ENCODE data around the gene ADAM10.

Gene ADAM10

GRCh38 chr15:58556028-58556361 lies 193.5 kb downstream of the ADAM10 start:
- DNase-seq (ENCODE audit: extremely low read depth in 1 of 2, low read depth in 1 of 2): no peak

GRCh38 chr15:58555162-58556027 lies 194.1 kb downstream of the ADAM10 start:
- DNase-seq (ENCODE audit: extremely low read depth in 1 of 2, low read depth in 1 of 2): no peak

- no peak for DNase-seq (ENCODE audit: extremely low read depth in 1 of 2, low read depth in 1 of 2)
Observed at GRCh38 chr15:58554758-58555157, 194.7 kb downstream of the ADAM10 start.

GRCh38 chr15:58553365-58553918 lies 196.1 kb downstream of the ADAM10 start:
- DNase-seq (ENCODE audit: extremely low read depth in 1 of 2, low read depth in 1 of 2): no peak

GRCh38 chr15:58552505-58553364 lies 196.8 kb downstream of the ADAM10 start:
- no peak for DNase-seq (ENCODE audit: extremely low read depth in 1 of 2, low read depth in 1 of 2)

GRCh38 chr15:58551764-58552504 lies 197.6 kb downstream of the ADAM10 start:
- no peak for DNase-seq (ENCODE audit: extremely low read depth in 1 of 2, low read depth in 1 of 2)

GRCh38 chr15:58551084-58551763 lies 198.3 kb downstream of the ADAM10 start:
- DNase-seq (ENCODE audit: extremely low read depth in 1 of 2, low read depth in 1 of 2): no peak

GRCh38 chr15:58549785-58550074 lies 199.8 kb downstream of the ADAM10 start:
- DNase-seq (ENCODE audit: extremely low read depth in 1 of 2, low read depth in 1 of 2): no peak

GRCh38 chr15:58549013-58549784 lies 200.3 kb downstream of the ADAM10 start:
- DNase-seq (ENCODE audit: extremely low read depth in 1 of 2, low read depth in 1 of 2): no peak

GRCh38 chr15:58548308-58549012 lies 201.0 kb downstream of the ADAM10 start:
- no peak for DNase-seq (ENCODE audit: extremely low read depth in 1 of 2, low read depth in 1 of 2)

GRCh38 chr15:58547628-58548307 lies 201.7 kb downstream of the ADAM10 start:
- no peak for DNase-seq (ENCODE audit: extremely low read depth in 1 of 2, low read depth in 1 of 2)

GRCh38 chr15:58546635-58547627 lies 202.6 kb downstream of the ADAM10 start:
- DNase-seq (ENCODE audit: extremely low read depth in 1 of 2, low read depth in 1 of 2): no peak

- DNase-seq (ENCODE audit: extremely low read depth in 1 of 2, low read depth in 1 of 2): no peak
Observed at GRCh38 chr15:58546066-58546591, 203.4 kb downstream of the ADAM10 start.

GRCh38 chr15:58545307-58546065 lies 204.0 kb downstream of the ADAM10 start:
- DNase-seq (ENCODE audit: extremely low read depth in 1 of 2, low read depth in 1 of 2): no peak

GRCh38 chr15:58544756-58545155 lies 204.8 kb downstream of the ADAM10 start:
- DNase-seq (ENCODE audit: extremely low read depth in 1 of 2, low read depth in 1 of 2): no peak

- DNase-seq (ENCODE audit: extremely low read depth in 1 of 2, low read depth in 1 of 2): no peak
Observed at GRCh38 chr15:58543664-58544335, 205.7 kb downstream of the ADAM10 start.
